A549 (cell line): ENCODE measurements around the gene SALL1. TPM values are rescaled to one million over a fixed set of nuclear protein-coding genes. Genes with fewer than 3 reads are reported as not detected.

Experiments used
- ATAC-seq, 2 experiments: fragments of 200-7000 bp in 1 of 2; fragments of >200 bp in 1 of 2; cut with Nextera tagmentation in 1 of 2; cut with Tn5 transposase in 1 of 2; 3 replicates each; pipeline versions ENCODE4 v1.8.0 to v1.9.1; 2018 to 2020; ENCODE audit warnings: mild to moderate bottlenecking in 1 of 2, moderate library complexity in 1 of 2
- CTCF ChIA-PET: fragments of 300-600 bp; sonication (Branson Sonifier 250); formaldehyde crosslinking; extraction: SDS; loops from one replicate; lab custom pipeline; 2021; ENCODE audit warnings: antibody characterized with exemption, inconsistent platforms; lab: Yijun Ruan, JAX
- POLR2A ChIA-PET: fragments of 350-600 bp; formaldehyde crosslinking; extraction: SDS; loops from one replicate; lab custom pipeline; 2021; ENCODE audit warnings: antibody characterized with exemption, inconsistent platforms; lab: Yijun Ruan, JAX
- DNase-seq, 2 experiments: peaks; one replicate each; pipeline versions ENCODE4 v3.0.0 to v3.0.0-alpha.2; 2011 to 2016; ENCODE audit warnings: low read depth in 1 of 2, low spot score in 1 of 2
- FAIRE-seq: peaks from 2 replicates; lab custom pipeline; 2011; peaks lifted over from hg19 to GRCh38; lab: Jason Lieb, UNC
- H3K27ac ChIP-seq, 2 experiments: fragments of >200 bp; sonication (Bioruptor Twin); formaldehyde crosslinking; 3 replicates each; pipeline ENCODE4 v1.5.1; 2016 to 2017
- H3K4me1 ChIP-seq: fragments of >200 bp; sonication (Bioruptor Twin); formaldehyde crosslinking; 3 replicates; pipeline ENCODE4 v1.6.1; 2016
- H3K4me2 ChIP-seq: fragments of >200 bp; sonication (Bioruptor Twin); formaldehyde crosslinking; 3 replicates; pipeline ENCODE4 v1.6.1; 2016
- H3K4me3 ChIP-seq: fragments of >200 bp; sonication (Bioruptor Twin); formaldehyde crosslinking; 3 replicates; pipeline ENCODE4 v1.5.1; 2016
- H3K9me3 ChIP-seq: fragments of >200 bp; sonication (Bioruptor Twin); formaldehyde crosslinking; 3 replicates; pipeline ENCODE4 v1.6.1; 2016
- CBX8 ChIP-seq: fragments of 200-600 bp; sonication (generic); IDR thresholded peaks from 2 replicates; pipeline ENCODE4 v1.6.1; 2016
- CEBPB ChIP-seq, 2 experiments: fragments of >200 bp in 1 of 2; sonication (Bioruptor Twin) in 1 of 2; formaldehyde crosslinking in 1 of 2; IDR thresholded peaks; 2 replicates each; pipeline ENCODE4 v1.6.1; 2012 to 2016
- CHD4 ChIP-seq: fragments of 200-600 bp; sonication (generic); IDR thresholded peaks from 2 replicates; pipeline ENCODE4 v1.6.1; 2016; ENCODE audit warnings: antibody characterized with exemption, mild to moderate bottlenecking, borderline replicate concordance
- EP300 ChIP-seq, 2 experiments: fragments of >200 bp; sonication (Bioruptor Twin); formaldehyde crosslinking; IDR thresholded peaks; 2 replicates in 1 of 2; 3 replicates in 1 of 2; pipeline ENCODE4 v1.6.1; 2016 to 2017
- ESRRA ChIP-seq: fragments of 150-350 bp; IDR thresholded peaks from 2 replicates; pipeline ENCODE4 v1.6.1; 2014; ENCODE audit warnings: mild to moderate bottlenecking, low read length, borderline replicate concordance
- FOXS1 ChIP-seq: fragments of 250-450 bp; sonication (Bioruptor Pico); IDR thresholded peaks from 2 replicates; pipeline ENCODE4 v1.5.0; 2020; ENCODE audit warnings: mild to moderate bottlenecking, moderate library complexity
- GATA3 ChIP-seq: IDR thresholded peaks from 2 replicates; pipeline ENCODE4 v1.6.1; 2012; ENCODE audit warnings: borderline replicate concordance
- HDAC2 ChIP-seq: fragments of 200-600 bp; sonication (generic); IDR thresholded peaks from 2 replicates; pipeline ENCODE4 v1.6.1; 2016
- HEYL ChIP-seq: fragments of 250-450 bp; sonication (Bioruptor Pico); IDR thresholded peaks from 2 replicates; pipeline ENCODE4 v1.8.0; 2021; ENCODE audit warnings: mild to moderate bottlenecking, moderate library complexity
- JUNB ChIP-seq: fragments of >200 bp; sonication (Bioruptor Twin); formaldehyde crosslinking; IDR thresholded peaks from 2 replicates; pipeline ENCODE4 v1.6.1; 2016
- KDM1A ChIP-seq: fragments of 200-600 bp; sonication (generic); IDR thresholded peaks from 2 replicates; pipeline ENCODE4 v1.6.1; 2016; ENCODE audit warnings: low read depth, mild to moderate bottlenecking
- MYC ChIP-seq: IDR thresholded peaks from 2 replicates; pipeline ENCODE4 v1.6.1; 2012; ENCODE audit warnings: mild to moderate bottlenecking, inconsistent platforms, low read length, improper control_type of control experiment, borderline replicate concordance
- NFE2L2 ChIP-seq: fragments of 150-350 bp; conservative IDR thresholded peaks from 2 replicates; pipeline ENCODE4 v1.6.1; 2014; ENCODE audit warnings: low read length
- PHF8 ChIP-seq: fragments of 200-600 bp; sonication (generic); IDR thresholded peaks from 2 replicates; pipeline ENCODE4 v1.6.1; 2016; ENCODE audit warnings: low read depth, mild to moderate bottlenecking, antibody characterized with exemption, moderate library complexity, borderline replicate concordance
- POLR2AphosphoS2 ChIP-seq: conservative IDR thresholded peaks from 2 replicates; pipeline ENCODE4 v1.6.1; 2012; ENCODE audit warnings: low read length, improper control_type of control experiment, inconsistent platforms
- RFX5 ChIP-seq: fragments of 450-650 bp; IDR thresholded peaks from 2 replicates; pipeline ENCODE4 v1.7.1; 2014; ENCODE audit warnings: antibody characterized with exemption, mild to moderate bottlenecking, moderate library complexity
- SREBF2 ChIP-seq: fragments of 450-650 bp; IDR thresholded peaks from 2 replicates; pipeline ENCODE4 v1.6.1; 2014; ENCODE audit warnings: mild to moderate bottlenecking, moderate library complexity
- TP53 ChIP-seq: fragments of 250-450 bp; sonication (Bioruptor Pico); IDR thresholded peaks from 2 replicates; pipeline ENCODE4 v1.5.0; 2021; ENCODE audit warnings: mild to moderate bottlenecking, moderate library complexity
- ZNF302 ChIP-seq: fragments of 250-450 bp; sonication (Bioruptor Pico); IDR thresholded peaks from 2 replicates; pipeline ENCODE4 v1.9.0; 2021; ENCODE audit warnings: inconsistent platforms, mild to moderate bottlenecking, moderate library complexity
- WGBS: methylation state at CpG from one replicate; pipeline ENCODE4 v1.1.6; 2017; ENCODE audit errors: missing lambda C conversion rate; 5-methylcytosine and 5-hydroxymethylcytosine counted together
- polyA plus RNA-seq, 4 experiments: library from polyadenylated mRNA; depleted of rRNA in 3 of 4; stranded (reverse); fragments of >200 nt; fragmentation: RNase III in 1 of 4; extraction: RNeasy Plus Mini Kit Qiagen cat#74134 plus additional on column Dnase treatment in 1 of 4; gene quantifications; 2 replicates in 3 of 4; 3 replicates in 1 of 4; pipeline ENCODE4 v1.2.3, GENCODE V29; 2011 to 2017
- TF ChIP-seq, protein P1 (sequence below): IDR thresholded peaks from 2 replicates; pipeline ENCODE4 v1.6.1; 2012; ENCODE audit warnings: low read depth, borderline replicate concordance
- TF ChIP-seq, protein P2 (sequence below): fragments of 200-600 bp; sonication (generic); IDR thresholded peaks from 2 replicates; pipeline ENCODE4 v1.6.1; 2016; ENCODE audit warnings: antibody characterized with exemption, mild to moderate bottlenecking, moderate library complexity
- TF ChIP-seq, protein P3 (sequence below): fragments of 250-450 bp; sonication (Bioruptor Pico); IDR thresholded peaks from 2 replicates; pipeline ENCODE4 v1.5.0; 2020; ENCODE audit warnings: low read depth, mild to moderate bottlenecking, moderate library complexity
- TF ChIP-seq, protein P4 (sequence below): fragments of >200 bp; sonication (Bioruptor Twin); formaldehyde crosslinking; IDR thresholded peaks from 3 replicates; pipeline ENCODE4 v1.5.1; 2016

Gene SALL1
- polyA plus RNA-seq, 2 of the 4 experiments (the other 2 are of a cell fraction): 0.13 to 0.28 TPM

DNA sequence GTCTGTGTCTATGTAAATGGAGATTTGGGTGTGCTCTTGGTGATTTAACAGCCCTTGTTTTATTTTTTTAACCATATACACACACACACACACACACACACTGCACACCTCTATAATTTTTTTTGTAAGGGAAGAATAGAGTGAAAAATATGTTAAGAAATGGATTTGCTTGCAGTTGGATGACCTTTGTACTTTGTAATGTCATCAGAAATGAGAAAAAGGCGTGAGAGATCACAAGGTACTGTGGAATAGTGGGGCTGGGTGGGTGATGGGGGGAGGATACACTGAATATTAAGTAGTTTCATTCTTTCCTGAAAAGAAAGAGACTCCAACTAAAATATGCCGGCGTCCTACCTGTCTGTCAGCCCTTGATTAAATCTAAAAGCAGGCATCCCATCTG is 38.7 kb downstream of the SALL1 start:
- Histone ChIP-seq H3K9me3 (no peaks in the 10 kb centered on the region; the same call in 2 of the 3 replicates), H3K4me1 (no peaks in the 10 kb centered on the region), H3K4me3 (no peak overlapping the region), H3K27ac (no peak overlapping the region), H3K4me2 (no peak overlapping the region)
- 1% methylated on average over 3 of the region's 3 CpGs for WGBS
- ChIA-PET CTCF (no interaction called here), POLR2A (no interaction called here)
- FAIRE-seq: no peak
- TF ChIP-seq JUNB (no peak), EP300 (IDR thresholded peaks at IDR 0.05) (no peak), NFE2L2 (no peak), CHD4 (no peak), HDAC2 (no peak), CBX8 (no peak), HEYL (no peak), POLR2AphosphoS2 (no peak), TP53 (CRISPR knock-in tag) (no peak), MYC (no peak), ESRRA (no peak), CEBPB (IDR thresholded peaks at IDR 0.05) (no peak), PHF8 (no peak), SREBF2 (no peak), RFX5 (no peak)
- TF ChIP-seq, protein P1, sequence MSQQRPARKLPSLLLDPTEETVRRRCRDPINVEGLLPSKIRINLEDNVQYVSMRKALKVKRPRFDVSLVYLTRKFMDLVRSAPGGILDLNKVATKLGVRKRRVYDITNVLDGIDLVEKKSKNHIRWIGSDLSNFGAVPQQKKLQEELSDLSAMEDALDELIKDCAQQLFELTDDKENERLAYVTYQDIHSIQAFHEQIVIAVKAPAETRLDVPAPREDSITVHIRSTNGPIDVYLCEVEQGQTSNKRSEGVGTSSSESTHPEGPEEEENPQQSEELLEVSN: no peak
- TF ChIP-seq, protein P2, sequence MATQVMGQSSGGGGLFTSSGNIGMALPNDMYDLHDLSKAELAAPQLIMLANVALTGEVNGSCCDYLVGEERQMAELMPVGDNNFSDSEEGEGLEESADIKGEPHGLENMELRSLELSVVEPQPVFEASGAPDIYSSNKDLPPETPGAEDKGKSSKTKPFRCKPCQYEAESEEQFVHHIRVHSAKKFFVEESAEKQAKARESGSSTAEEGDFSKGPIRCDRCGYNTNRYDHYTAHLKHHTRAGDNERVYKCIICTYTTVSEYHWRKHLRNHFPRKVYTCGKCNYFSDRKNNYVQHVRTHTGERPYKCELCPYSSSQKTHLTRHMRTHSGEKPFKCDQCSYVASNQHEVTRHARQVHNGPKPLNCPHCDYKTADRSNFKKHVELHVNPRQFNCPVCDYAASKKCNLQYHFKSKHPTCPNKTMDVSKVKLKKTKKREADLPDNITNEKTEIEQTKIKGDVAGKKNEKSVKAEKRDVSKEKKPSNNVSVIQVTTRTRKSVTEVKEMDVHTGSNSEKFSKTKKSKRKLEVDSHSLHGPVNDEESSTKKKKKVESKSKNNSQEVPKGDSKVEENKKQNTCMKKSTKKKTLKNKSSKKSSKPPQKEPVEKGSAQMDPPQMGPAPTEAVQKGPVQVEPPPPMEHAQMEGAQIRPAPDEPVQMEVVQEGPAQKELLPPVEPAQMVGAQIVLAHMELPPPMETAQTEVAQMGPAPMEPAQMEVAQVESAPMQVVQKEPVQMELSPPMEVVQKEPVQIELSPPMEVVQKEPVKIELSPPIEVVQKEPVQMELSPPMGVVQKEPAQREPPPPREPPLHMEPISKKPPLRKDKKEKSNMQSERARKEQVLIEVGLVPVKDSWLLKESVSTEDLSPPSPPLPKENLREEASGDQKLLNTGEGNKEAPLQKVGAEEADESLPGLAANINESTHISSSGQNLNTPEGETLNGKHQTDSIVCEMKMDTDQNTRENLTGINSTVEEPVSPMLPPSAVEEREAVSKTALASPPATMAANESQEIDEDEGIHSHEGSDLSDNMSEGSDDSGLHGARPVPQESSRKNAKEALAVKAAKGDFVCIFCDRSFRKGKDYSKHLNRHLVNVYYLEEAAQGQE: no peak
- TF ChIP-seq, protein P3, sequence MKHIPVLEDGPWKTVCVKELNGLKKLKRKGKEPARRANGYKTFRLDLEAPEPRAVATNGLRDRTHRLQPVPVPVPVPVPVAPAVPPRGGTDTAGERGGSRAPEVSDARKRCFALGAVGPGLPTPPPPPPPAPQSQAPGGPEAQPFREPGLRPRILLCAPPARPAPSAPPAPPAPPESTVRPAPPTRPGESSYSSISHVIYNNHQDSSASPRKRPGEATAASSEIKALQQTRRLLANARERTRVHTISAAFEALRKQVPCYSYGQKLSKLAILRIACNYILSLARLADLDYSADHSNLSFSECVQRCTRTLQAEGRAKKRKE (CRISPR knock-in tag): no peak
- TF ChIP-seq, protein P4, sequence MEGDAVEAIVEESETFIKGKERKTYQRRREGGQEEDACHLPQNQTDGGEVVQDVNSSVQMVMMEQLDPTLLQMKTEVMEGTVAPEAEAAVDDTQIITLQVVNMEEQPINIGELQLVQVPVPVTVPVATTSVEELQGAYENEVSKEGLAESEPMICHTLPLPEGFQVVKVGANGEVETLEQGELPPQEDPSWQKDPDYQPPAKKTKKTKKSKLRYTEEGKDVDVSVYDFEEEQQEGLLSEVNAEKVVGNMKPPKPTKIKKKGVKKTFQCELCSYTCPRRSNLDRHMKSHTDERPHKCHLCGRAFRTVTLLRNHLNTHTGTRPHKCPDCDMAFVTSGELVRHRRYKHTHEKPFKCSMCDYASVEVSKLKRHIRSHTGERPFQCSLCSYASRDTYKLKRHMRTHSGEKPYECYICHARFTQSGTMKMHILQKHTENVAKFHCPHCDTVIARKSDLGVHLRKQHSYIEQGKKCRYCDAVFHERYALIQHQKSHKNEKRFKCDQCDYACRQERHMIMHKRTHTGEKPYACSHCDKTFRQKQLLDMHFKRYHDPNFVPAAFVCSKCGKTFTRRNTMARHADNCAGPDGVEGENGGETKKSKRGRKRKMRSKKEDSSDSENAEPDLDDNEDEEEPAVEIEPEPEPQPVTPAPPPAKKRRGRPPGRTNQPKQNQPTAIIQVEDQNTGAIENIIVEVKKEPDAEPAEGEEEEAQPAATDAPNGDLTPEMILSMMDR: no peak
- no peak for DNase-seq
- ATAC-seq: no peak

DNA sequence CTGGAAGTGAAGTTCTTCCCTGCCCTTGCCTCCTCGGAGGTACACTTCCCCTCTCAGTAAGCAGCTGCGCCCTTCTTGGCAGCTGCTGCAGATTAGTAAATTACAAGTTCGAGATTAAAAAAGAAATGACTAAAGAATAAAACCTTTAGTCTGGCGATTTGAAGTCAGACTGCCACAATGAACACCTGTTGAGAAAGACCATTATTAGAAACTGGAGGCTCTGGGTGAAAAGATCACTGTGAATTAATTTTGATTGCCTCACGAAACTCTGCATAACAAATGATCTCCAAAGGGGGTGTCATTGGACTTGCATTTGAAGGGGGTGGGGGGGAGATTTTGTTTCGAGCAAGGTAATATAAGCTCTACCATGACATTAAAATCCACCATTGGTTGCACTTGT is 39.3 kb downstream of the SALL1 start:
- FAIRE-seq (no peak), DNase-seq (no peak), ATAC-seq (no peak)
- WGBS: 5% methylated on average over 6 of the region's 6 CpGs
- Histone ChIP-seq H3K4me2 (no peak overlapping the region), H3K4me3 (no peak overlapping the region), H3K4me1 (no peaks in the 10 kb centered on the region), H3K9me3 (no peaks in the 10 kb centered on the region; the same call in 2 of the 3 replicates), H3K27ac (no peak overlapping the region)
- ChIA-PET CTCF (no interaction called here), POLR2A (no interaction called here)
- TF ChIP-seq KDM1A (no peak), FOXS1 (no peak), ZNF302 (CRISPR knock-in tag) (no peak), EP300 (IDR thresholded peaks at IDR 0.05) (no peak), GATA3 (no peak)
